Kidney (tissue), 14 donors: Measurements from ENCODE around the gene USP47. TPM values are rescaled to one million over a fixed set of nuclear protein-coding genes. Genes with fewer than 3 reads are reported as not detected.

ENCODE experiments used
- DNase-seq, 5 donors: peaks; one replicate each; pipeline ENCODE4 v3.0.0-alpha.2; 2013 to 2020
- FAIRE-seq: peaks from 2 replicates; lab custom pipeline; 2012; peaks lifted over from hg19 to GRCh38; lab: Jason Lieb, UNC
- H3K27ac ChIP-seq, 2 donors: one replicate each; pipeline ENCODE4 v1.7.0; 2013; ENCODE audit warnings: low read depth in 2 of 2, low read length in 2 of 2, inconsistent platforms in 1 of 2
- H3K27me3 ChIP-seq: one replicate; pipeline ENCODE4 v1.7.1; 2013; ENCODE audit warnings: low read length, inconsistent platforms; ENCODE audit not compliant: control insufficient read depth, insufficient read depth
- H3K36me3 ChIP-seq, 3 donors: one replicate each; pipeline versions ENCODE4 v1.7.0 to v1.7.1; 2013; ENCODE audit warnings: low read length in 3 of 3, control low read depth in 1 of 3, inconsistent platforms in 1 of 3; ENCODE audit not compliant: insufficient read depth in 3 of 3, control insufficient read depth in 2 of 3
- H3K4me1 ChIP-seq, 3 donors: one replicate each; pipeline versions ENCODE4 v1.7.0 to v1.7.1; 2013; ENCODE audit warnings: low read length in 3 of 3, inconsistent platforms in 1 of 3, low read depth in 1 of 3; ENCODE audit not compliant: control insufficient read depth in 2 of 3, insufficient read depth in 2 of 3
- H3K4me3 ChIP-seq, 3 donors: one replicate each; pipeline versions ENCODE4 v1.7.0 to v1.8.1; 2013; ENCODE audit warnings: low read length in 3 of 3, control low read depth in 1 of 3, inconsistent platforms in 1 of 3
- H3K9ac ChIP-seq, 3 donors: one replicate each; pipeline versions ENCODE4 v1.7.0 to v1.7.1; 2013; ENCODE audit warnings: low read length in 3 of 3, control low read depth in 1 of 3, inconsistent platforms in 1 of 3
- H3K9me3 ChIP-seq, 3 donors: one replicate each; pipeline versions ENCODE4 v1.7.0 to v1.7.1; 2013; ENCODE audit warnings: low read length in 3 of 3, control low read depth in 1 of 3, inconsistent platforms in 1 of 3; ENCODE audit not compliant: control insufficient read depth in 2 of 3, insufficient read depth in 1 of 3
- intact Hi-C: fragments of 100-400 bp; cut with DNase I; formaldehyde crosslinking; loops from one replicate; pipeline ENCODE4 v1.11.1; 2022
- polyA plus RNA-seq: library from polyadenylated mRNA; stranded (reverse); fragments of 350-450 nt; fragmentation: Illumina TruSeq; extraction: RNeasy Lipid Tissue Mini Kit (QIAGEN cat#74804); gene quantifications from one replicate; pipeline ENCODE4 v1.2.3, GENCODE V29; 2014; ENCODE audit warnings: low read depth, low replicate concordance; ENCODE audit not compliant: insufficient read depth
- total RNA-seq: library from RNA; stranded (reverse); fragmentation: NEBNext Ultra II Directional; extraction: Animal tissue kit (Norgen Biotek cat#: 25700); gene quantifications from one replicate; pipeline ENCODE4 v1.2.1, GENCODE V29; 2021
- TF ChIP-seq, protein P1 (sequence below): IDR thresholded peaks from 3 replicates; pipeline ENCODE4 v1.5.1; 2012; ENCODE audit warnings: mild to moderate bottlenecking, moderate library complexity, borderline replicate concordance; ENCODE audit not compliant: insufficient read depth; ENCODE audit errors: extremely low read depth
- donor health status: control.
- donor health status: control.
- donor health status: control.
- donor health status: control.
- donor health status: control.
- donor health status: DM: yes; HTN: yes; CAD: no.
- donor health status: Normal renal cell carcinoma (clear cell type).

USP47 gene
- total and polyA plus RNA-seq, 2 donors from 2014 or later = 16.3 to 43.3 TPM

GRCh38 chr11:11973866-11974265, 132.1 kb downstream of the USP47 start:
- no peak for FAIRE-seq
- Histone ChIP-seq H3K36me3 (no peaks in the 10 kb centered on the region), H3K27ac (peak overlapping the region in 1 of 2 donors; percentile 2), H3K9ac (no peak overlapping the region), H3K4me1 (peaks cover 0 to 40% (median 24%) of the 10 kb centered on the region in 3 donors), H3K27me3 (no peaks in the 10 kb centered on the region), H3K4me3 (no peak overlapping the region), H3K9me3 (no peaks in the 10 kb centered on the region)
- intact Hi-C loops = no loop called here
- DNase-seq = peak in 1 of 5 donors; percentile 8
- TF ChIP-seq, protein P1, sequence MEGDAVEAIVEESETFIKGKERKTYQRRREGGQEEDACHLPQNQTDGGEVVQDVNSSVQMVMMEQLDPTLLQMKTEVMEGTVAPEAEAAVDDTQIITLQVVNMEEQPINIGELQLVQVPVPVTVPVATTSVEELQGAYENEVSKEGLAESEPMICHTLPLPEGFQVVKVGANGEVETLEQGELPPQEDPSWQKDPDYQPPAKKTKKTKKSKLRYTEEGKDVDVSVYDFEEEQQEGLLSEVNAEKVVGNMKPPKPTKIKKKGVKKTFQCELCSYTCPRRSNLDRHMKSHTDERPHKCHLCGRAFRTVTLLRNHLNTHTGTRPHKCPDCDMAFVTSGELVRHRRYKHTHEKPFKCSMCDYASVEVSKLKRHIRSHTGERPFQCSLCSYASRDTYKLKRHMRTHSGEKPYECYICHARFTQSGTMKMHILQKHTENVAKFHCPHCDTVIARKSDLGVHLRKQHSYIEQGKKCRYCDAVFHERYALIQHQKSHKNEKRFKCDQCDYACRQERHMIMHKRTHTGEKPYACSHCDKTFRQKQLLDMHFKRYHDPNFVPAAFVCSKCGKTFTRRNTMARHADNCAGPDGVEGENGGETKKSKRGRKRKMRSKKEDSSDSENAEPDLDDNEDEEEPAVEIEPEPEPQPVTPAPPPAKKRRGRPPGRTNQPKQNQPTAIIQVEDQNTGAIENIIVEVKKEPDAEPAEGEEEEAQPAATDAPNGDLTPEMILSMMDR = no peak

- Histone ChIP-seq H3K9me3 (no peaks in the 10 kb centered on the region), H3K4me3 (no peak overlapping the region), H3K27me3 (no peaks in the 10 kb centered on the region), H3K4me1 (peaks cover 0 to 47% (median 24%) of the 10 kb centered on the region in 3 donors), H3K27ac (no peak overlapping the region), H3K9ac (no peak overlapping the region), H3K36me3 (no peaks in the 10 kb centered on the region)
- TF ChIP-seq, protein P1 = no peak
- DNase-seq = peak in 1 of 5 donors; percentile 1
- intact Hi-C loops = no loop called here
- FAIRE-seq = no peak
These were observed 133.7 kb downstream of the USP47 start for GRCh38 chr11:11975201-11976092.

GRCh38 chr11:11976481-11977127, 134.8 kb downstream of the USP47 start:
- Histone ChIP-seq H3K4me1 (peaks cover 0 to 47% (median 24%) of the 10 kb centered on the region in 3 donors), H3K27me3 (no peaks in the 10 kb centered on the region), H3K9ac (no peak overlapping the region), H3K4me3 (no peak overlapping the region), H3K36me3 (no peaks in the 10 kb centered on the region), H3K27ac (peak overlapping the region in 1 of 2 donors; percentile 71), H3K9me3 (no peaks in the 10 kb centered on the region)
- intact Hi-C loops = no loop called here
- TF ChIP-seq, protein P1 = no peak
- DNase-seq (no peak), FAIRE-seq (no peak)
